Tibial nerve (tissue), 4 donors: Measurements from ENCODE around the gene ZNF512B.

Experiments
- EP300 ChIP-seq, 2 donors: sonication (generic); formaldehyde crosslinking; IDR thresholded peaks; one replicate each; pipeline ENCODE4 v1.6.1; 2017; ENCODE audit warnings: antibody characterized with exemption in 2 of 2, mild to moderate bottlenecking in 1 of 2
- POLR2A ChIP-seq, 2 donors: fragments of 450-650 bp; IDR thresholded peaks; one replicate each; pipeline ENCODE4 v1.6.1; 2017; ENCODE audit warnings: antibody characterized with exemption in 2 of 2, mild to moderate bottlenecking in 2 of 2, moderate library complexity in 2 of 2
- TF ChIP-seq, protein P1 (sequence below), 5 experiments: fragments of 200-600 bp in 3 of 5; fragments of 450-650 bp in 2 of 5; sonication (generic) in 3 of 5; IDR thresholded peaks; one replicate each; pipeline ENCODE4 v1.5.1; 2016 to 2019; ENCODE audit warnings: antibody characterized with exemption in 5 of 5, mild to moderate bottlenecking in 3 of 5, moderate library complexity in 2 of 5

GRCh38 chr20:63952210-63952535 is 17.6 kb downstream of the ZNF512B start:
- TF ChIP-seq, protein P1, sequence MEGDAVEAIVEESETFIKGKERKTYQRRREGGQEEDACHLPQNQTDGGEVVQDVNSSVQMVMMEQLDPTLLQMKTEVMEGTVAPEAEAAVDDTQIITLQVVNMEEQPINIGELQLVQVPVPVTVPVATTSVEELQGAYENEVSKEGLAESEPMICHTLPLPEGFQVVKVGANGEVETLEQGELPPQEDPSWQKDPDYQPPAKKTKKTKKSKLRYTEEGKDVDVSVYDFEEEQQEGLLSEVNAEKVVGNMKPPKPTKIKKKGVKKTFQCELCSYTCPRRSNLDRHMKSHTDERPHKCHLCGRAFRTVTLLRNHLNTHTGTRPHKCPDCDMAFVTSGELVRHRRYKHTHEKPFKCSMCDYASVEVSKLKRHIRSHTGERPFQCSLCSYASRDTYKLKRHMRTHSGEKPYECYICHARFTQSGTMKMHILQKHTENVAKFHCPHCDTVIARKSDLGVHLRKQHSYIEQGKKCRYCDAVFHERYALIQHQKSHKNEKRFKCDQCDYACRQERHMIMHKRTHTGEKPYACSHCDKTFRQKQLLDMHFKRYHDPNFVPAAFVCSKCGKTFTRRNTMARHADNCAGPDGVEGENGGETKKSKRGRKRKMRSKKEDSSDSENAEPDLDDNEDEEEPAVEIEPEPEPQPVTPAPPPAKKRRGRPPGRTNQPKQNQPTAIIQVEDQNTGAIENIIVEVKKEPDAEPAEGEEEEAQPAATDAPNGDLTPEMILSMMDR (IDR thresholded peaks at IDR 0.05) = no peak
- TF ChIP-seq POLR2A (IDR thresholded peaks at IDR 0.05) = no peak
- TF ChIP-seq EP300 (IDR thresholded peaks at IDR 0.05) = no peak
